Activated CD8-positive, alpha-beta memory T cell treated with anti-CD3 and anti-CD28 coated beads for 48 hours (primary cell): Measurements from ENCODE around the gene SENP8.

Source experiments
- DNase-seq, 3 experiments: peaks; one replicate each; pipeline ENCODE4 v3.0.0-alpha.2; 2020; ENCODE audit warnings: low read depth in 2 of 3, low spot score in 2 of 3

SENP8 gene

DNA sequence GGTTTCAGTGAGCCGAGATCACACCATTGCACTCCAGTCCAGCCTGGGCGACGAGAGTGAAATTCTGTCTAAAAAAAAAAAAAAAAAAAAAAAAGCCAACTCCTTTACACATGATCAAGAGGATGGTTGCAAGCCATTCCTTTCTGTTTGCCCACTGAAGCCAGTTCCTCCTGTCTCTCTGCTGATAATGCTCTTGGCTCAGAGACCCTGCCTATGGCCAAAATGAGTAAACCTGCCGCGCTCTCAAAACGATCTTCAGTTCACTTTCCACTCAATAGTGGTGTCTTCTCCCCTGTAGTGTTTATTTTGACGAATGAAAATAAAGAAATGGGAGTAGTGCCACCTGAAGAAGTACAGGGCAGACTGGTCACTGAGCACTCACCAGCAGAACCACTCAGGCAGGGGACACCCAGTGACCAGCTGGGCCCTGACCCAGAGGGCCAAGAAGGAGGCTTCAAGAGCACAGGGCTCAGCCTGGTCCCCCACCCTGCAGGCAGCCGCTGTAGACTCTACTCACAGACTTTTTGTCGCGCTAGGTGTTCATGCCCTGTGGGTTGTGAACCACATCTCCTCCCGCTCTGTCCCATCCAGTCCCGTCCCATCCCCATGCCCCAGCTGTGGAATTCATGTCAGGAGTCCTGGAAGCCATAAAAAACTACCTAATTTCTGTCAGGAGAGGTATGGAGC, 55.8 kb downstream of the SENP8 start:
- DNase-seq = no peak

GRCh38 chr15:72174551-72175165, 56.5 kb downstream of the SENP8 start:
- DNase-seq = no peak

DNA sequence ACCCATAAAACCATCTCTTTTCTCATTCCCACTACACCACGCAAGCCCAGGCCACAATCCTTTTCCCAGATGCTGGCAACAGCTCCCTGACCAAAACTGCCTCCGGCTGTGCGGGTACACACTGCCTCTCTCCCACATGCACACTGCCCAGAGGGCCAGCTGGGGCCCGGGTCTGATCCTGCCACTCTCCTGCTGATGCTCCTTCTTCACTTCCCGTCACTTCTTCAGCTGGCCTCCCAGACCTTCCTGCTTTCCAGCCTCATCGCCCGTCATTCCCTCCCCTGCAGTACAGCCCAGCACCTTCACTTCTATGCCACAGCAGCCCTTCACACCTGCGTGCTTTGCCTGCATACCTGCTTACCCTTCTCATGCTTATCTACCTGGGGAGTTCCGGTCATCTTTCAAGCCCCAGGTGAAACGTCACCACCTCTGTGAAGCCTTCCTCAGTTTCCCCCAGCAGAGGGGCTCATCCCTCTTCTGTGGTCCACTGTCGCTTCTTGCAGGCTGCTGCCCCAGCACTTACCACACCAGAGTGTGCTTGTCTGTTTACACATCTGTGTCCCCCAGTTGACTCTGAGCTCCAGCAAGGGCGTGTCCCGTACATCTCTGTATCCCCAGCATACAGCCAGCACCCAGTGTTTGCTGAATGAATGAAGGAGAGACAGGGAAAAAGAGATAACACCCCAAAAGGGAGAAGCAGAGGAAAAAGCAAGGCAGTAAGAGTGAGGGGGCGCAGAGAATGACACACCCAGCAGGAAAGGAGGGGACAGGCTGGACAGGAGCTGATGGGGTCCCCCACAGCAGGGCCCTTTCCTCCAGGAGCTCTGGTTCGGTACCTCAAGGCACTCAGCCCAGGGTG, 57.2 kb downstream of the SENP8 start:
- DNase-seq = no peak

- no peak for DNase-seq
Measured at GRCh38 chr15:72176159-72176558, 58.0 kb downstream of the SENP8 start.

GRCh38 chr15:72176743-72177142, 58.5 kb downstream of the SENP8 start:
- no peak for DNase-seq

DNA sequence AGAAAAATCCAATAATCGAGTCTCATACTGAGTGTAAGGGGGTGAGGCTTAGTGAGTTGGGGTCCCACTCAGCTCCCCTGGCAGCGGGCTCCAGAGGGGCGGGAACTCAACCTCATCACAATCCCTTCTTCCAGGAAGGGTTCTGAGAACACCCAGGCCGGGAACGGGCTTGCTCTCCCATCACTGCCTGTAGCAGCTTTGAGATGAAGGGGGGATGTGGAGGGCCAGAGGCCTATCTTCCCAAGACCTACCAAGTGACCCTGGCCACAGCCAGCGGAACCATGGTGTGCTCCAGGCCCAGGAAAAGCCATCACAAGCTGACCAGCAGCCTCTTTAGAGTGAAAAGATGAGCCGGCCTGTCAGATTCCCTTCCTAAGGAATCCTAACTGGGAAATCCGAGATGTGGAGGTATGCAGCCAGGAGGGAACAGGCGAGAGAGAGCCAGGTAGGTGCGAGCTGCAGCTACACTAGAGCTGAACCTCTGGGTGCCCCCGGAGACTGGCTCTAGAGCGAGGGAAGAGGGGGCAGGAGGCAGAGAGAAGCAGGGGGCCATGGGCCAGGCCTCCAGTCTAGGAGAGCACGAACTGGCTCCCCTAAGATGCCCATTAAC, 60.9 kb downstream of the SENP8 start:
- DNase-seq = no peak

- DNase-seq = no peak
Measured at GRCh38 chr15:72179950-72180581, 61.9 kb downstream of the SENP8 start.

DNA sequence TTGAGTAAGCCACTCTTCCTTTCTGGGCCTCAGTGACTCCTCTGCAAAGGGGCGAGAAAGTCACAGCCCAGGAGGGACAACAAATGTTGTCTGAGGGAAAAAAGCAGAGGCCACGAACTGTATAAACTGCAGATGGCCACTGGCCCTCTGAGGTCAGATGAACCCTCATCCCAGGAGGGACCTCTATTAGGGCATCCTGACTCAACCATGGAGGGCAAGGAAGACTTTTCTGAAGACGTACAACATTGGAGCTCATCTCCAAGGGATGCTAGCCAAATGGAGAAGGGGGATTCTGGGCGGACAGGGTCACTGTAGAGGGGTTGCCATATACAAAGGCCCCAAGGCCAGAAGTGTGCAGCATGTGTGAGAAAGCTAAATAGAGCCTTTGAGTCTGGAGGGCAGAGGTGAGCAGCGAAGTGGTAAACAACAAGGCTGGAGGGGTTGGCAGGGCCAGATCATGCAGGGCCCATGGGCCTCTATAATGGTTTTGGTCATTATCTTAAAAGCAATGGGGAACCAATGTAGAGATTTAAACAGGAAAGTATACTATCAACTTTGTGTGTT, 62.6 kb downstream of the SENP8 start:
- no peak for DNase-seq

GRCh38 chr15:72182244-72182643, 64.0 kb downstream of the SENP8 start:
- no peak for DNase-seq

DNA sequence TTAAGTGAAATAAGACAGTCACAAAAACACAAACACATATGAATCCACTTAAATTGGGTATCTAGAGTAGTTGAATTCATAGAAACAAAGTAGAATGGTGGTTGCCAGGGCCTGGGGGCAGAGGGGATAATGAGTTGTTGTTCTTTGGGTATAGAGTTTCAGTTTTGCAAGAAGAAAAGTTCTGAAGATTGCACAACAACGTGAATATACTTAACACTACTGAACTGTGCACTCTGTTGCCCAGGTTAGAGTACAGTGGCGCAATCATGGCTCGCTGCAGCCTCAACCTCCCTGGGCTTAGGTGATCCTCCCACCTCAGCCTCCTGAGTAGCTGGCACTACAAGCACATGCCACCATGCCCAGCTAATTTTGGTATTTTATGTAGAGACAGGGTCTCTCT, 64.5 kb downstream of the SENP8 start:
- no peak for DNase-seq

GRCh38 chr15:72183781-72184164, 65.6 kb downstream of the SENP8 start:
- DNase-seq = no peak

GRCh38 chr15:72184165-72184811, 66.1 kb downstream of the SENP8 start:
- no peak for DNase-seq

DNA sequence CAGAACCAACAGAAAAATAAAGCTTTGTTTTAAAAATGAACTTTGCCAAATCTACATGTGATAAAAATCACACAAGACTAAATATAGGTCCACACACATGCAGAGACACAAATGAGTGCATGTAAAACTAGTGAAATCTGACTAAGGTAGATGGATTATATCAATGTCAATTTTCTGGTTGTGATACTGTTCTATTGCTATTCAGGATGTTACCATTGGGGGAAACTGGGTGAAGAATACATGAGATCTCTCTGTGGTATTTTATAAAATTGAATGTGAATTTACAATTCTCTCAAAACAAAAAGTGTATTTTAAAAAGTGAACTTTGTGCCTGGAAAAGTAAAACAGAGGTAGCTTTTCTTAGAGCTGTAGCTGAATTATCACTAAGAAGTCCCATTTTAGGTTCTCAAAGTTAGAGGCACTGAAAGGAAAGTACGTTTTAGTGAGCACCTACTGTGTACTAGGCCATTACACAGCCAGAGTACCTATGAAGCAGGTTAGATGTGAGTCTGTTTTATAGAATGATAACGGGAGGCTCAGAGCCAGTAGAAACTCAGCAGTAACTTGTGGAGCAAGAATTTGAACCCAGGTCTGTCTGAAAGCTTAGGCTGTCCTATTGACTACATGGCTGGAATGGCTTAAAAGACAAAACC, 71.2 kb downstream of the SENP8 start:
- no peak for DNase-seq

DNA sequence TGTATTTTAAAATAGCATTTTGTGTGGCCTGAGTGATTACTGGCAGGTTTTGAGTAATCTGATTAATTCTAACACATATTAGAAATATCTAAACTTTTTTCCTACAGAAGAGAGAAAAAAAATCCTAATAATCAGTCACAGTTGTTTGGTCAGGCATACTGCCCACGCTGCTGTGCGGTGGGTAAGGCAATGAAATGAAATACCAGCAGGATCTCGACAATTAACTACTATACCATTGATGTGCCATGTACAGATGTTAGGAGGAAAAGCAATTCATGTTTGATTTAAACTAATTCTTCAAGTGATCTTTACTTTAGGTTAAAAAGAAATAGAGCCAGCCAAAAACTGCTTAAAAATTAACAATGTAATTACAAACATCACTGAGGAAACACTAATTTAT, 74.2 kb downstream of the SENP8 start:
- no peak for DNase-seq
